ENCODE results near the gene NSUN6.

GRCh38 chr10:18681971-18682411 is 30.6 kb upstream of the NSUN6 start:
- TF ChIP-seq GATA3 (IDR thresholded peaks at IDR 0.05; ENCODE audit: low read depth, low read length) (no peak), GATA2 (IDR thresholded peaks at IDR 0.05; ENCODE audit: low read depth, low read length) (no peak)
